ENCODE results near the gene ACO2. TPM values are rescaled to one million over a fixed set of nuclear protein-coding genes. Genes with fewer than 3 reads are reported as not detected.
A peak's percentile ranks its signal among the peaks of the same experiment; 100 is the strongest.

ACO2 gene
- total RNA-seq, 4 donors from 2014 or later = 164 to 351 (median 255) TPM

DNA sequence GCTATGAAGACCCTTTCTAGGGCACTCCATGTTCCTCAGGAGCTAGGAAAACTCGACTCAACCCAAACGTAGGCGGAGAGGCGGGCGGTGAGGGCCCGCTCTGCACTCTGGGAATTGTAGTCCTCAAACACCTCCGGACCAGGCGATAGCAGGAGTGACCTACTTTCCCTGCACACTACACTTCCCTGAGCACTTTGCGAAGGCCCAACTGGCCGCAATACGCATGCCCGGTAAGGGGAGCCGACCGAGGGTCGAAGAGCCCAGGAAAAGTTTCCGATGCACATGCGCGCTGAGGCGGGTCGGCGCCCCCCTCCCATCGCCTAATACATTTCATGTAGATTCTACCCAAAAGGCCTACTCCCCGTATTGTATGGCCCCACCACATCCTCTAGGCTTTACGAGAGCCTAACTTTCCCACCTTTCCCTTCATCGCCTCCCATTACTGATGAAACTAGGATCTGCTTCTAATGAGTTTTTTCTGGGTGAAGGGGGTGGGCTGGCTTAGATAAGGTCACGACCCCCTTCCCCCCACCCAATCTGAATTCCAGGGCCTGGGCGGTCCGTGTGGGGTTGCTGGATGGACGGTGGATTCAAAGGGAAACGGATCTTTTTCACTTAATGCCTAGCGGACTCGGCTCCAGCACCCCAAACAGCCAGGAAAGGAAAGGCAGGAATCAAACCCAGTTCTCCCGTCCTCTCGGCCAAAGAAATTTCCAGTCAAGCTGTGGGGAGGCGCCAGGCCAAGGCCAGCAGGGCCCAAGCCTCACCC lies 24.4 kb upstream of the ACO2 start:
- TF ChIP-seq EP300 (IDR thresholded peaks at IDR 0.05; ENCODE audit: low read depth) (no peak), CTCF (IDR thresholded peaks at IDR 0.05) (no peak), POLR2AphosphoS5 (IDR thresholded peaks at IDR 0.05) (peak; percentile 82 to 89 (median 85)), POLR2A (IDR thresholded peaks at IDR 0.05) (peak; percentile 72)
- peaks cover 0 to 16% (median 0%) of the 10 kb centered on the region in 4 donors for H3K36me3 ChIP-seq
- in situ Hi-C loops (cut with MboI; ENCODE audit: low pct_ligation_motif_present in 1 of 4, low pct_unique_long_range_greater_than_20kb in 1 of 4, low sequenced_read_pairs in 3 of 4) (no loop called here), intact Hi-C loops (cut with DNase I; ENCODE audit: low total_unique reads) (no loop called here)
- DNase-seq = peak; percentile 93
- H3K4me1 ChIP-seq = peaks cover 14 to 36% (median 19%) of the 10 kb centered on the region in 4 donors
- 0% methylated on average over 33 of the region's 35 CpGs; no CpG with 5 or more reads in 1 of the 2 donors for WGBS, 2 donors (ENCODE audit: low coverage in 1 of 2)
- H3K27ac ChIP-seq = peak overlapping the region; percentile 100
- H3K27me3 ChIP-seq = no peaks in the 10 kb centered on the region
- no peaks in the 10 kb centered on the region for H3K9me3 ChIP-seq
- peak overlapping the region; percentile 77 to 97 (median 95) for H3K4me3 ChIP-seq

GRCh38 chr22:41445129-41446056 lies 23.5 kb upstream of the ACO2 start:
- 0% methylated on average over 5 to 22 of the region's 22 CpGs for WGBS, 2 donors (ENCODE audit: low coverage in 1 of 2)
- peak; percentile 31 for DNase-seq
- Histone ChIP-seq H3K4me3 (peak overlapping the region; percentile 77 to 97 (median 95)), H3K27me3 (no peaks in the 10 kb centered on the region), H3K9me3 (no peaks in the 10 kb centered on the region), H3K4me1 (peaks cover 14 to 30% (median 19%) of the 10 kb centered on the region in 4 donors), H3K27ac (peak overlapping the region; percentile 100), H3K36me3 (peaks cover 0 to 13% (median 0%) of the 10 kb centered on the region in 4 donors)
- peak in 1 of 3 donors; percentile 11 for TF ChIP-seq POLR2AphosphoS5 (IDR thresholded peaks at IDR 0.05)
- no peak for TF ChIP-seq EP300 (IDR thresholded peaks at IDR 0.05; ENCODE audit: low read depth)
- intact Hi-C loops (cut with DNase I; ENCODE audit: low total_unique reads) = no loop called here
- in situ Hi-C loops (cut with MboI; ENCODE audit: low pct_ligation_motif_present in 1 of 4, low pct_unique_long_range_greater_than_20kb in 1 of 4, low sequenced_read_pairs in 3 of 4) = no loop called here

- in situ Hi-C loops (cut with MboI; ENCODE audit: low pct_ligation_motif_present in 1 of 4, low pct_unique_long_range_greater_than_20kb in 1 of 4, low sequenced_read_pairs in 3 of 4) (no loop called here), intact Hi-C loops (cut with DNase I; ENCODE audit: low total_unique reads) (no loop called here)
- no peak for TF ChIP-seq POLR2A (IDR thresholded peaks at IDR 0.05)
Observed at GRCh38 chr22:41446057-41446501, 22.8 kb upstream of the ACO2 start.

DNA sequence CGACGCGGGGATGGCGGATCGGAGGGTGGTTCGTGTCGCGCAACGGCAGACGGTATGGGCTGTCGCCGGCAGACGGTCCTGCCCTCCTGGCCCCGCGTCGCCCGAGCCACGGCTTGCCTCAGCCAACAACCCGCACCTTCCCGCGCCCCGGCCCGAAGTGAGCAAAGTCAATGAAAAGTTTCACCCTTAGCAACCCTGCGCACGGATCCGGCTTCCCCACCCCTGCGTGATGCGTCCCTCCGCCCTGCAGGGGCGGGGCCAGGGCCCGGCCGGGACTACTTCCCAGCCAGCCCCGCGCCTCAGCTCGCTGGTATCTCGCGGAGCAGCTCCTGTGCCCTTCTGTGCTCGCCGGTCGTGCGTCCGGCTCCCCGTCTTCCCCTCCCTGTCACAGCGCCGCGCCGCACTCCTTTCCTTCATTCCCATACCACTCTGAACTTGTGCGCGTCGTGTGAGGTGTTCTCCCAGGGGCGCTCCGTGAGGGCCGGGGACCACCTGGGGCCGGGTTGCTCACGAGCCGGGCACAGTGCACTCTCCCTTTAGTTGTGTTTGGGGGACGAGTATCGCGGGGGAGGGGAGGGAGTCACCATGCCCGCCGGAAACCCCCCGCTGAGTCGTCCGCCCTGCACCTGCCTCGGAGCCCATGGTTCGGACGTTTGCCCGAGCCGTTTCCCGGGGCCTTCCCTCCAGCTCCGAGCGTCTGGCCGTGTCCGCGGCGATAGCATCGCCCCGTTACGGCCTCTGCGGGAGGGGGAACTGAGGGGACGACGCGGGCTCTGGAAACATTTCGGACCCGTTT lies 22.1 kb upstream of the ACO2 start, which contains the start of gene TOB2:
Gene TOB2, minus strand, starts transcription at position 163 of the 796 bp plus-strand sequence. CDS start 9,456 bp downstream, outside the sequence.
- peak within 1 kb of the TSS; percentile 77 to 97 (median 95) for H3K4me3 ChIP-seq
- 1% methylated on average over 48 of the region's 85 CpGs; no CpG with 5 or more reads in 1 of the 2 donors for WGBS, 2 donors (ENCODE audit: low coverage in 1 of 2)
- in situ Hi-C loops (cut with MboI; ENCODE audit: low pct_ligation_motif_present in 1 of 4, low pct_unique_long_range_greater_than_20kb in 1 of 4, low sequenced_read_pairs in 3 of 4) = no loop called here
- peak within 1 kb of the TSS; percentile 100 for H3K27ac ChIP-seq
- no peak for TF ChIP-seq EP300 (IDR thresholded peaks at IDR 0.05; ENCODE audit: low read depth)
- TF ChIP-seq POLR2A (IDR thresholded peaks at IDR 0.05) = peak; percentile 100
- peak; percentile 100 for TF ChIP-seq POLR2AphosphoS5 (IDR thresholded peaks at IDR 0.05)
- intact Hi-C loops (cut with DNase I; ENCODE audit: low total_unique reads) = no loop called here
- H3K27me3 ChIP-seq = no peaks in the 10 kb centered on the region
- DNase-seq = peak; percentile 97
- no peaks in the 10 kb centered on the region for H3K9me3 ChIP-seq
- peaks cover 14 to 25% (median 19%) of the 10 kb centered on the region in 4 donors for H3K4me1 ChIP-seq
- H3K36me3 ChIP-seq = peaks cover 0 to 6% (median 0%) of the 10 kb centered on the region in 4 donors

More at GRCh38 chr22:41446057-41446501, 22.8 kb upstream of the ACO2 start:
- Histone ChIP-seq H3K9me3 (no peaks in the 10 kb centered on the region), H3K27me3 (no peaks in the 10 kb centered on the region), H3K27ac (peak overlapping the region; percentile 100), H3K4me1 (peaks cover 14 to 27% (median 19%) of the 10 kb centered on the region in 4 donors), H3K36me3 (peaks cover 0 to 7% (median 0%) of the 10 kb centered on the region in 4 donors), H3K4me3 (peak overlapping the region; percentile 77 to 97 (median 95))
- WGBS, 2 donors (ENCODE audit: low coverage in 1 of 2) = 0% methylated on average over 7 to 12 of the region's 34 CpGs
- DNase-seq = peak; percentile 39
